Panc1 (cell line): ENCODE measurements around the gene CNMD.

ENCODE experiments used
- SIN3A ChIP-seq: IDR thresholded peaks from 2 replicates; pipeline ENCODE4 v1.6.1; 2012; ENCODE audit warnings: low read depth, mild to moderate bottlenecking, low read length, moderate library complexity, borderline replicate concordance; ENCODE audit not compliant: insufficient read depth
- TF ChIP-seq, protein P1 (sequence below): fragments of 450-650 bp; IDR thresholded peaks from 2 replicates; pipeline ENCODE4 v1.5.1; 2017; ENCODE audit warnings: mild to moderate bottlenecking
- TF ChIP-seq, protein P2 (sequence below), 2 experiments: IDR thresholded peaks; 2 replicates each; pipeline ENCODE4 v1.6.1; 2011 to 2012; ENCODE audit warnings: low read depth in 2 of 2, control low read depth in 1 of 2, low read length in 1 of 2, mild to moderate bottlenecking in 1 of 2, moderate library complexity in 1 of 2; ENCODE audit not compliant: insufficient read depth in 1 of 2

DNA sequence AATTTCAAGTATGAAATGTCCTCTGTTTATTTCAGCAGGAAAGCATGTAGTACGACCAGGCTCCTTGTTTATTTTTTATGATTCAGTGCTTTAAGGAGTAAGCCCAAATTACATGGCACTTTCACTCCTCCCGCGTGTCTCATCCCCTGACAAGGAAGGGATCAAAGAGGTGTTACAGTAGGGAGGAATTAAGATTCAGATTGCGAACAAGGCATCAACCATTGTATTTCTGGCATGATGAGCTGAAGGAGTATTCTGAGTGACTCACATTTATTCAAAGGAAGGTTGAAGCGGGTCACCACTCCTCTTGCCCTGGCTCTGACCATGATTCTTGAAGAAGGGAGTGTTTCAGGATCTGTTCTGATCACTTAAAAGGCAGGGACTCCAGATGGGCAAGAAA is 46.1 kb upstream of the CNMD start:
- TF ChIP-seq, protein P1, sequence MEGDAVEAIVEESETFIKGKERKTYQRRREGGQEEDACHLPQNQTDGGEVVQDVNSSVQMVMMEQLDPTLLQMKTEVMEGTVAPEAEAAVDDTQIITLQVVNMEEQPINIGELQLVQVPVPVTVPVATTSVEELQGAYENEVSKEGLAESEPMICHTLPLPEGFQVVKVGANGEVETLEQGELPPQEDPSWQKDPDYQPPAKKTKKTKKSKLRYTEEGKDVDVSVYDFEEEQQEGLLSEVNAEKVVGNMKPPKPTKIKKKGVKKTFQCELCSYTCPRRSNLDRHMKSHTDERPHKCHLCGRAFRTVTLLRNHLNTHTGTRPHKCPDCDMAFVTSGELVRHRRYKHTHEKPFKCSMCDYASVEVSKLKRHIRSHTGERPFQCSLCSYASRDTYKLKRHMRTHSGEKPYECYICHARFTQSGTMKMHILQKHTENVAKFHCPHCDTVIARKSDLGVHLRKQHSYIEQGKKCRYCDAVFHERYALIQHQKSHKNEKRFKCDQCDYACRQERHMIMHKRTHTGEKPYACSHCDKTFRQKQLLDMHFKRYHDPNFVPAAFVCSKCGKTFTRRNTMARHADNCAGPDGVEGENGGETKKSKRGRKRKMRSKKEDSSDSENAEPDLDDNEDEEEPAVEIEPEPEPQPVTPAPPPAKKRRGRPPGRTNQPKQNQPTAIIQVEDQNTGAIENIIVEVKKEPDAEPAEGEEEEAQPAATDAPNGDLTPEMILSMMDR: no peak
- TF ChIP-seq, protein P2, sequence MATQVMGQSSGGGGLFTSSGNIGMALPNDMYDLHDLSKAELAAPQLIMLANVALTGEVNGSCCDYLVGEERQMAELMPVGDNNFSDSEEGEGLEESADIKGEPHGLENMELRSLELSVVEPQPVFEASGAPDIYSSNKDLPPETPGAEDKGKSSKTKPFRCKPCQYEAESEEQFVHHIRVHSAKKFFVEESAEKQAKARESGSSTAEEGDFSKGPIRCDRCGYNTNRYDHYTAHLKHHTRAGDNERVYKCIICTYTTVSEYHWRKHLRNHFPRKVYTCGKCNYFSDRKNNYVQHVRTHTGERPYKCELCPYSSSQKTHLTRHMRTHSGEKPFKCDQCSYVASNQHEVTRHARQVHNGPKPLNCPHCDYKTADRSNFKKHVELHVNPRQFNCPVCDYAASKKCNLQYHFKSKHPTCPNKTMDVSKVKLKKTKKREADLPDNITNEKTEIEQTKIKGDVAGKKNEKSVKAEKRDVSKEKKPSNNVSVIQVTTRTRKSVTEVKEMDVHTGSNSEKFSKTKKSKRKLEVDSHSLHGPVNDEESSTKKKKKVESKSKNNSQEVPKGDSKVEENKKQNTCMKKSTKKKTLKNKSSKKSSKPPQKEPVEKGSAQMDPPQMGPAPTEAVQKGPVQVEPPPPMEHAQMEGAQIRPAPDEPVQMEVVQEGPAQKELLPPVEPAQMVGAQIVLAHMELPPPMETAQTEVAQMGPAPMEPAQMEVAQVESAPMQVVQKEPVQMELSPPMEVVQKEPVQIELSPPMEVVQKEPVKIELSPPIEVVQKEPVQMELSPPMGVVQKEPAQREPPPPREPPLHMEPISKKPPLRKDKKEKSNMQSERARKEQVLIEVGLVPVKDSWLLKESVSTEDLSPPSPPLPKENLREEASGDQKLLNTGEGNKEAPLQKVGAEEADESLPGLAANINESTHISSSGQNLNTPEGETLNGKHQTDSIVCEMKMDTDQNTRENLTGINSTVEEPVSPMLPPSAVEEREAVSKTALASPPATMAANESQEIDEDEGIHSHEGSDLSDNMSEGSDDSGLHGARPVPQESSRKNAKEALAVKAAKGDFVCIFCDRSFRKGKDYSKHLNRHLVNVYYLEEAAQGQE (IDR thresholded peaks at IDR 0.05; ENCODE audit: insufficient read depth in 1 of 2, low read depth in 2 of 2, low read length in 1 of 2): no peak
- no peak for TF ChIP-seq SIN3A
